NK-92 (cell line): ENCODE results near the gene TMCC2.
"Not testable (repeated sequence)": the region's sequence is repeated elsewhere in the genome, so short reads cannot be mapped to it uniquely, and the experiment has no call there.

Experiments
- DNase-seq: peaks from one replicate; lab custom pipeline; 2025; ENCODE audit not compliant: unreplicated experiment; lab: John Stamatoyannopoulos, UW

Gene TMCC2

GRCh38 chr1:205279986-205280385 lies 52.2 kb downstream of the TMCC2 start:
- DNase-seq: no peak

DNA sequence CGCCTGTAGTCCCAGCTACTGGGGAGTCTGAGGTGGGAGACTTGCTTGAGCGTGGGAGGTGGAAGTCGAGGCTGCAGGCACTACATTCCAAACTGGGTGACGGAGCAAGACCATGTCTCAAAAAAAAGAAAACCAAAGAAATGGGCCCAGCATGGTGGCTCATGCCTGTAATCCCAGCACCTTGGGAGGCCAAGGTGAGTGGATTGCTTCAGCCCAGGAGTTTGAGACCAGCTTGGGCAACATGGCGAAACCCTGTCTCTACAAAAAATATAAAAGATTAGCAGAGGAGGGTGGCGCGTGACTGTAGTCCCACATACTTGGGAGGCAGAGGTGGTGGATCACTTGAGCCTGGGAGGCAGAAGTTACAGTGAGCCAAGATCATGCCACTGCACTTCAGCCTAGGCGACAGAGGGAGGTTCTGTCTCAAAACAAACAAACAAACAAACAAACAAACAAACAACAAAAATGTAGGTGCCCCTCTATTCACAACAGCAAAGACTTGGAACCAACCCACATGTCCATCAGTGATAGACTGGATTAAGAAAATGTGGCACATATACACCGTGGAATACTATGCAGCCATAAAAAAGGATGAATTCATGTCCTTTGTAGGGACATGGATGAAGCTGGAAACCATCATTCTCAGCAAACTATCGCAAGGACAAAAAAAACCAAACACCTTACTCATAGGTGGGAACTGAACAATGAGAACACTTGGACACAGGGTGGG lies 53.1 kb downstream of the TMCC2 start:
- not testable (repeated sequence) for DNase-seq

GRCh38 chr1:205283270-205284147 lies 55.8 kb downstream of the TMCC2 start:
- DNase-seq: no peak

DNA sequence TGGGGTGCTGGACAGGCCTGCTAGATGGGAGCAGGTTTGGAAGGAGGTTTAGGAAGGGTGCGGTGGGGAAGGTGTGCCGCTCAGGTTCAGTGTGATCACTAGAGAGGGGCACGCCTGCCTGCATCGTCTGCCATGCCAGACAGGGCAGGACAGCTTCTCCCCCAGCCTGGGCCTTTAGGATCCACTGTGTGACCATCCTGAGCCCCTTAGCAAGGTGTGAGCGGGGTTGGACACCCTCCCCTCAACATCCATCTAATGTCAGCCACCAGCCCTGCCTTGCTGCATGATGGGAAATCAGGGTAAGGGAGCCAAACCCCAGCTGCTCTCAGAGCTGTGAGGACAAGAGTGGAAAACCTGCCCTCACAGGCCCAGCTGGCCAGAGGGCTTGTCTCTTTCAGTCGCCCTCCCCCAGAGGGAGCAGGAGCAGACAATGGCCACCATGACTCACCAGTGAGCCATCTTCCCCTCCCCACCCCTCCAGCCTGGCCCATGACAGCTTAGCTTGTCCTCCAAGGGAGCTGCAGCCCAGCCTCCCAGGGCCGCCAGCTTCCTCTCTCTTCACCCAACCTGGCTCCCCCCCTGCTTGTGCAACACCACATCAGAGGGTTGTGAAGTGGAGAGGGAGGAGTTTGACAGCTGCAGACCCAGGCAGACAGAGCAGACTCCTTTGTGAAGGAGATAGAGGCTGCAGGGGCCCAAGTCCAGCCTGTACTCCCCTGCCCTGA lies 56.8 kb downstream of the TMCC2 start:
- DNase-seq: peak; percentile 44

GRCh38 chr1:205285381-205286101 lies 57.8 kb downstream of the TMCC2 start:
- DNase-seq: no peak

DNA sequence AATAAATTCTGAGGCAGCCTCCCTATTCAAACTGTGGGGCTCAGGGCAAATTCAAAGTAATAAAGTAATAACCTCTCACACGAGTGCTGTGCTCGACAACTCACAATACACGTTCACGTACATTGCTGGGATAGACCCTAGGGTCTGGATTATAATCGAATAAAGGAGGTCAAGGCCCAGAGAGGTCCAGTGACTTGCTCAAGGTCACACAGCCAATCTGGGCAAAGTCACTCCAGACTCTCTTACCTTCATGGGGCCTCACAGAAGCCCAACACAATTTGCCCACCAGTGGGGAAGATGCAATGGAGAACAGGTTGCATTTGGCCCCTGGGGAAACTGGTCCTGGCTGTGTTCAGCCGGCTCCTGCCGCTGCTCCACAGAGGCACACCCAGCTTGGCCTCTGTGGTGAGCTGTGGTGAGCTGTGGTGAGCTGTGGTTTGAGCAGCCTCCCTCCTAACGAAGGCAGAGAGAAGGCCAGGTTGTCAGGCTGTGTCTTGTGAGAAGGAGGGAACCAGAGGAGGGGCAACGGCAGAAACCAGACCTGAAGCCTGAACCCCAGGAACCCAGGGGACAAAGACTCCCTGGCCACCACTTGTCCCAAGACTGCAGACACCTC lies 58.7 kb downstream of the TMCC2 start:
- no peak for DNase-seq

DNA sequence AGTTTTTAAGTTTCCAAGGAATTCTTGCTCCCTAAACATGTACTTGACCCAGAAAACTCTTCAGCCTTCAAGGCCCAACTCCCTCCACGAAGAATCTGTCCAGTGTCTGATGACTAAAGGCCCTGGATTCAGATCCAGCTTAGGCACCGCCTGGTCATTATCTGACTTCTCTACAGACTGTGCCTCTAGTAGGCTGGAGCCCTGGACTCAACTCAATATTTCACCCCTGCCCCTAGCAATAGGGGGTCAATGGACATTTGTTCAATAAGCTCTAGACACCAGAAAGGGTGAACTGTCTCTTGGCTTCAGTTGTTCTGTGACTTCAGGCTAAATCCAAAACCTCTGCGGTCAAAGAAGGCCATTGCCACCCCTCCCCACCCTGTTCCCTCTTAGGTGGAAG lies 59.3 kb downstream of the TMCC2 start:
- DNase-seq: no peak

- peak; percentile 25 for DNase-seq
These were observed 60.2 kb downstream of the TMCC2 start for GRCh38 chr1:205287767-205288559.

DNA sequence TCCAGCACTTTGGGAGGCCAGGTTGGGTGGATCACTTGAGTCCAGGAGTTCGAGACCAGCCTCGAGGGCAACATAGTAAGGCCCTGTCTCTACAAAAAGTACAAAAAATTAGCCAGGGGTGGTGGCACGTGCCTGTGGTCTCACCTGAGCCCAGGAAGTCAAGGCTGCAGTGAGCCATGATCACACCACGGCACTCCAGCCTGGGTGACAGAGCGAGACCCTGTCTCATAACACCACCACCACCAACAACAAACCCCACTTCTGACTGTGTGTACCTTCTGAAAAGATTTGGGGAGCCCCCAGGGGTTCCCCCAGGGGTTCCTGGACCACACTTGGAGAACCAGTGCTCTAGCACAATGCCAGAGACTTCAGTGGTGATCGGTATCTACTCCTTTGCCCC lies 63.9 kb downstream of the TMCC2 start:
- DNase-seq: no peak

DNA sequence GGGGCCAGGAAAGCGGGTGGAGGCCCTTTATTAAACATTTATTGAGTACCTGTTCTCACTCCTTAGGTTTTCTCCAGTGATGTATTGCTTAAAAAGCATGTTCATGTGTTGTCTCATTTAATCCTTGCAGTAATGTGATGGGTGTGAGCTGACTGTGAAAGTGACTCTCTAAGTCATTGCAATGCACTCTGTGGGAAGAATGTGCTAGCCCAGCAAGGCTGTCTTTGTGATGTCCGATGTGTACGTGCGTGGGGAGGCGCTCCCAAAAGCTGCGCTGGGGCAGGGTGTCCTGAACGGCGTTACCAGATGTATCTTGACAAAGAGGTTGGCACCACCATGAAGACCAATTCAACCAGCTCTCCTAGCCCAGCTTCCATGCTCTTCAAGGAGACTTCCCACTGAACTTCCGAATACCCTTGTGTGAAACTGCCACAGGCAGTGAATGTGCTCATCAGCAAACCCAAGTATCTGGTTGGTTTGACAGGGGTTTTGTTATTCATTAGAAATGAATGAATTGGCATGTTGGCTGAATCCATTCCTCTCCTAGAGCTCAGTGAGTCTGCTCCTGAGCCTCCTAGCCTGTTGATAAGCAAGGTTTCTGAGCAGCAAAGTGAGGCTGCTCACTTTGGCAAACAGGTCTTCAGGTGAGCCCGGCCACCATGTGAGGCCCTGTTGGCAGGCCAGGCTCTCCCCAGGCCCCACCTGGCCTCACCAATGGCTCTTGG lies 65.8 kb downstream of the TMCC2 start:
- DNase-seq: no peak

DNA sequence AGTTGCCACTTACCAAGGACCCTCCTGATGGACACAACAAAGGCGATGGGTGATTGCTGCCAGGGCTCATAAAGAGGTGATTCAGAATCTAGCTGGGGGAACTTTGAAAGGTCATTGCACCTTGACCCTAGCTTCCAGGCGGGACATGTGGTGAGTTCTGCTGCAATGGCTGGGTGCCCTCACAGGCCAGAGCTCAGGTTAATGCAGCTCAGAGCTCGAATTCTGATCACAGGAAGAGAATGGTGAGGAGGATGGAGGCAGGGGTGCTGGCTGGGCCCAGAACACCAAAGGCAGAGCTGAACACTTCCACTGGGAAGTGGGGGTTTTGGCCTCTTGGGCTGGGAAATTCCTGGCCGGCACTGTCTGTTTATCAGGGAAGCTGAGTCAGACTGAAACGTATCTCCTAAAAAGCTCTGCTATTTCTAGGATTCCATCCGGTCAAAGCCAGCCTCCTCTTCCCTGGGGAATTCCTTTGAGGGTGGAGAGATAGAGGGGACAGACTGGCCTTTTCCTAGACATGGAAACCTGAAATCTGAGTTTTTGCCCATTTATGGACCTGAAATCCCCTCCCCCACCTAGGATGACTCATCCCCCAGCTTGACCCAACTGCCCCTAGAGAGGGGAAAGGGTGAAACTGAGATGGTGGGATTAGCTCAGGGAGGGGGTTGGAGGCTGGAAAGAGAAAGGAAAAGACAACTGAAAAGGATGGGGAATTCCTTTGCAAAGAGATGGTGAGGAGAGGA lies 66.6 kb downstream of the TMCC2 start:
- DNase-seq: no peak

DNA sequence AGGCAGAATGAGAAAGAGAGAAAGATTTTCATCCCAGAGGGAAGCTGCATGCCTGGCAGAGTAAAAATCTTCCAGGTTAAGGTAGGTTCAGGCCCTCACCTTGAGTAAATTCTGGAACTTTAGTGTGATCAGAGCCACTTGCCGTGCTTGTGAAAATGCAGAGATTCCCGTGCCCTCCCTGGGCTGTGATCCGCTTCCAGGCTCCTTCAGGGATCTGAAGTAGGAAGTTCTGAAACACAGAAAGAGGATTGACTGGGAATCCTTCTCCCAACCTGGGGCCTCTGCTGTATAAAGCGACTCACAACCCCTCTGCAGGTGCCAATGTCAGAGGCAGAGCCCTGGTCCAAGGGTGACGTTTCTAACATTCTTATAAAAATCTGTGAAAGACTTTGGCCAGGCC lies 67.2 kb downstream of the TMCC2 start:
- DNase-seq: no peak

DNA sequence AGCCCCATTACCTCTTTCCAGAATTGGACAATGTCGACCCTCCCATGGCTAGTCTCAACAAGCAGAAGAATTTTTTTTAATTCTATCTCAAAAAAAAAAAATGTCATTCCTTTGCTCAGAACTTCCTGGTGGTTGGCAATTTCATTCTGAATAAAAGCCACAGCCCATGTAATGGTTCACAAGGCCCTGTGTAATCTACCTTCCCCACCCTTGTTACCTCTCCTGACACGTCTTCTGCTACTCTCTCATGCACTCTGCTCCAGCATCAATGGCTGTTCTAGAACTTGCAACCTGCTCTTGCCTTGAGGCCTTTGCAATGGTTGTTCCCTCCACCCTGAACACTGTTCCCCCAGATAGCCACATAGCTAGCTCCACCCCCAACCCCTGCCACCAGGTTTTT lies 68.4 kb downstream of the TMCC2 start:
- no peak for DNase-seq

DNA sequence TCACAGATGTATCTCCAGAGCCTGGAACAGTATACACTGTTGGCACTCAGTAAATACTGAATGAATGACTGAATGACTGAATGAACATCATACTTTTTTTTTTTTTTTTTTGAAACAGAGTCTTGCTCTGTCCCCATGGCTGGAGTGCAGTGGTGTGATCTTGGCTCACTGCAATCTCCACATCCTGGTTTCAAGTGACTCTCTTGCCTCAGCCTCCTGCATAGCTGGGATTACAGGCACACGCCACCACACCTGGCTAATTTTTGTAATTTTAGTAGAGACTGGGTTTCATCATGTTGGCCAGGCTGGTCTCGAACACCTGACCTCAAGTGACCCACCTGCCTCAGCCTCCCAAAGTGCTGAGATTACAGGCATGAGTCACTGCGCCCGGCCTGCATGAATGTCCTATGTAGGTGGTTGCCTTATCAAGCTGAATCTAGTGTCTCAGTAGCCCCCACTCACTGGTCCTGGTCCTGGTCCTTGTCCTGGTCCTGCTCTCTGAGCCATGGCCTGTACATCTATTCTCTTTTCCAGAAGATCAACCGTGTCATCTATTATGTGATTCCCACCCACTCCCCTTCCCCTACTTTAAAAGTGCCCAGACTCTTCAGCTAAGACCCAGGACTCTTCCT lies 69.9 kb downstream of the TMCC2 start:
- not testable (repeated sequence) for DNase-seq

DNA sequence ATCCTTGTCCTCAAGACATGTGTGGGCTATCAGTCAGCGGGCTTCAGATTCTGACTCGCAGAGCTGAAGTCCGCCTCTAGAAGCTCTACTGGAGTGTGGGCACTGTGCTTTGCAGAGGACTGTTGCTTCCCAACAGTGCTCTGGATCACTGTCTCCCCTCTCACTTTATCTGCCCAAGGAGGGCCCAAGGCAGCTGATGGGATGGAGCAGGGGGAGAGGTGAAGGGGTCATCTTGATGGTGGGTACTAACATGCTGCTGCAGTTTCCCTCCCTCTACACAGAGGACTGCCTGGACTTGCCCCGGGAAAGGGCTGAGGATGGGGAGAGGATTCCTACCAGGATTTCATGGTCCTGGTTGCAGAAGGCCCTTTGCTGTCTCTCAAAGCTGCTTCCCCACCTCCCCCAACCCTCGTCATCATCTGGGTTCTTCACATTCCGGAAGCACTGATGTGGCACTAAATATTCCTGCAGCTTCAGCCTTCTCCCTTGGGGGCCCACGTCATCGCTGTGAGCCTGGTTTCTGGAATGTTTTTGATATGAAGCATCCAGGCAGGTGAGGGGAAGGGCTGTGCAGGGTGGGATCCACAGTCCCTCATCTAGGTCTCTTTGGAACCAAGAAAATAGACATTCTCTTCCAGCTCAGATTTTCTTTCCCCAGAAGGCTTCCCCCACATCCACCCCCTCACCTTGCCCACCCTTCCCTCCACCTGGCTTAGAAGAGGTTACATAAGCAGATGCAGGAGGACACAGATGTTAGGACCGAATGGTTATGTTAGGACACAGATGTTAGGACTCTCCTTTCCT lies 70.6 kb downstream of the TMCC2 start:
- DNase-seq: no peak

DNA sequence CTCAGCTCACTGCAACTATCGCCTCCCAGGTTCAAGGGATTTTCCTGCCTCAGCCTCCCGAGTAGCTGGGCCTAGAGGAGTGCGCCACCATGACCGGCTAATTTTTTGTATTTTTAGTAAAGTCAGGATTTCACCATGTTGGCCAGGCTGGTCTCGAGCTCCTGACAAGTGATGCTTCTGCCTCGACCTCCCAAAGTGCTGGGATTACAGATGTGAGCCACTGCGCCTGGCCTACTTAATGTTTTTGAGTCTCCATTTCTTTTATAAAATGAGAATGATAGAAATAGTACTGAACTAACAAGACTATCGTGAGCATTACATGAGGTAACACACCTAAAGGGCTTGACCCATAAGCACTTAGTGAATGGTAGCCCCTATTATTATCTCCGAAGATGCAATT lies 72.4 kb downstream of the TMCC2 start:
- DNase-seq: no peak

- DNase-seq: no peak
These were observed 73.6 kb downstream of the TMCC2 start for GRCh38 chr1:205301205-205301821.
